ENCODE measurements around the gene ARID5A. TPM values are rescaled to one million over a fixed set of nuclear protein-coding genes. Genes with fewer than 3 reads are reported as not detected.

Gene ARID5A
- total RNA-seq, 1 donor from 2014 or later, result 9.7 TPM

DNA sequence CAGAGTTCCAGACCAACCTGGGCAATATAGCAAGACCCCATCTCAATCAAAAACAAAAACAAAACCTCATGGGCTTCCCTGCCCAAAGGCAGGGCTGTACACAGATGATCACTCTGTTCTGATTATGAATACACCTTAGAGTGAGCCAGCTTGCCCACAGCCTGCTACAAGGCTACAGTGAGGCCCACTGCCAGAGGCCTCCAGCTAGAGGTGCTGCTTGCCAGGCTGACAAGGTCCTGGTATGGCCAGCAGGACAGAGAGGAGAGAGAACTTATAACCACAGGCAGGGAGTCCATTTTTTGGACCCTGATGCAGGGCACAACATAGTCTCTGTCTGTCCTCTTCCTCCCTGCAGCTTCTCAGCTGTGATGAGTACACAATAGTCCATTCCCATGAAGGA is 60.0 kb downstream of the ARID5A start:
- no peak for DNase-seq (ENCODE audit: low read depth in 2 of 2)

DNA sequence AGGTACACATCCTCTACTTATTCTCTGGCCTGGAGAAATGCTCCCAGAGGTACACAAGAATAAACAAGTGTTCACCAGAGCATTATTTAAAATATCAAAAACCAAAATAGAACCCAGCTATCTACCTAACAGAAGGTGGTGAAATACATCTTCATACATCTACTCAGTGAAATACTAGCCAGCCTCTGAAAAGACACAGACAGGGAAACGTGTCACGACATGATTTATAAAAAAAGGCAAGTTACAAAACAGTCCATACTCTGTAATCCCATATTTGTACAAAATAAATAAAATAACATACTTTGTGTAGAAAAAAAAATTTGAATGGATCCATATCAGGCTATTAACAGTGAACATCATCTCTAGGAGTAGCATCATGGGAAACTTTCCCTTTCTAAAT is 63.4 kb downstream of the ARID5A start:
- DNase-seq (ENCODE audit: low read depth in 2 of 2), result no peak

DNA sequence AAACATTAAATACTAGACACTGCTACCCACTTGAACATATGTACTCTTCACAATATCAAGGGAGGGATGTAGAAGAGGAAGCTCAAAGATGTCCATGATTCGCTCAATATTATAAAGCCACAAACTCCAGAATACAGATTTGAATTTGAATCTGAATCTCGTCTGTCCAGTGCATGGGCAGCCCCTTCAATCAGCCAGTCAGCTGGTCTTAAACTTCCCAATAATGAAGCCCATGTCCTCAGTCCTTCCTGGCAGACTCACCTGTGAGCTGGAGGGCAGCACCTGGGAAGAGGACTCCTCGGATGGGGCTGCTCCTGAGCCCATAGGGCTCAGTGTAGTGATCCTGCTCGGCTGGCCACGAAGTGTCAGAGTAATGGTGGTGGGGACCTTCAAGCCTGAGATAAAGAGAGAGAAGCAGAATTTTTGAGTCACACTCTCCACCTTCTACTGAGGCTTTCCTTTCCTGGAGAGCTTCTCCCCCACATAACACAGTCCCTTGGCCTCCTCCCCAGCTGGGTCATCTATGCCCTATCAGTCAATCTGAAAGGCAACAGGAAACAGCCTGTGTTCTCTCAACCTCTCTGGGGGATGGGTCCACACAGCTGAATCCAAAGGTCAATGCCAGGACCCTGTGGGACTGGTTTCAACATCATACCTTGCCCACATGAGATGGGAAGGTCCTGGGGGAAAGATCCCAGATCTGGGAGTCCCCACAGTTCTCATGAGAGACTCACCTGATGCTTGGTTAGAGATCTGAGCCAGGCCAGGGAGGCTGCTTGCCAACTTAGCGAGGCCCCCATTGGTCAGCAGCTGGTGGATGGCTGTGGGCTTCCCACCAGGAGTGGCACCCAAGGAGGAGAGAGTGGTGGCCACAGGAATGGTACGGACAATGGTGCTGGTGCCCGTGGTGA is 65.1 kb downstream of the ARID5A start:
- peak in 1 of 2 donors; percentile 32 for DNase-seq (ENCODE audit: low read depth in 2 of 2)

Other genes starting within 250 kb of the ARID5A start
- 40.5 and 42.1 TPM in 2 replicates for gene SNRNP200, start 231.2 kb upstream of the ARID5A start, total RNA-seq
- 2.0 and 3.6 TPM in 2 replicates for gene ITPRIPL1, start 211.4 kb upstream of the ARID5A start, total RNA-seq
- gene NCAPH, start 201.0 kb upstream of the ARID5A start, total RNA-seq, result 2.8 and 9.2 TPM in 2 replicates
- gene NEURL3, start 31.4 kb upstream of the ARID5A start, total RNA-seq, result under 0.01 and 0.20 TPM in 2 replicates
- gene KANSL3, start 101.6 kb downstream of the ARID5A start, total RNA-seq, result 16.3 and 21.6 TPM in 2 replicates
- gene FER1L5, start 106.0 kb downstream of the ARID5A start, total RNA-seq, result not detected in 2 replicates
- gene LMAN2L, start 203.3 kb downstream of the ARID5A start, total RNA-seq, result 12.4 and 22.2 TPM in 2 replicates
- gene CNNM4, start 224.2 kb downstream of the ARID5A start, total RNA-seq, result 1.1 and 1.6 TPM in 2 replicates